Heart left ventricle (tissue), 13 donors: ENCODE measurements around the gene TUBA4A.

ENCODE experiments used
- POLR2A ChIP-seq, 2 donors: fragments of 450-650 bp; IDR thresholded peaks; one replicate each; pipeline ENCODE4 v1.6.1; 2017; ENCODE audit warnings: antibody characterized with exemption in 2 of 2, mild to moderate bottlenecking in 2 of 2, moderate library complexity in 2 of 2
- TF ChIP-seq, protein P1 (sequence below), 12 donors: fragments of 200-600 bp; sonication (generic) in 4 of 12; IDR thresholded peaks; one replicate each; pipeline versions ENCODE4 v1.5.0 to v1.8.0; 2018 to 2022; ENCODE audit warnings: antibody characterized with exemption in 12 of 12, mild to moderate bottlenecking in 5 of 12
- donor health status: ischemic (EF 13 %, LVEDD 7.1; RV severe dilation, severe dysfunction).
- donor health status: DM: no; HTN: yes; CAD: no.
- donor health status: DM: no; HTN: no; CAD: no.
- donor health status: ischemic (EF 25% LVEDD 6.9; RV normal size, moderate dysfunction).
- donor health status: ischemic (EF 25% LVEDD 5.7; RV mildly dilated, moderate dysfunction).
- donor health status: ischemic (EF 35%, LVEDD 5.7; RV mildly dilated, moderate dysfunction).
- donor health status: nonischemic (EF 11% LVEDD 7.7; RV severe dilation, severe dysfunction).
- donor health status: DM: yes; HTN: yes; CAD: no.
- donor health status: PGD.
- donor health status: ischemic (EF 29% LVEDD 5.4; RV normal size, mild dysfunction).
- donor health status: nonischemic (EF 23%, LVEDD 6.1; RV moderate dilation, normal function).

DNA sequence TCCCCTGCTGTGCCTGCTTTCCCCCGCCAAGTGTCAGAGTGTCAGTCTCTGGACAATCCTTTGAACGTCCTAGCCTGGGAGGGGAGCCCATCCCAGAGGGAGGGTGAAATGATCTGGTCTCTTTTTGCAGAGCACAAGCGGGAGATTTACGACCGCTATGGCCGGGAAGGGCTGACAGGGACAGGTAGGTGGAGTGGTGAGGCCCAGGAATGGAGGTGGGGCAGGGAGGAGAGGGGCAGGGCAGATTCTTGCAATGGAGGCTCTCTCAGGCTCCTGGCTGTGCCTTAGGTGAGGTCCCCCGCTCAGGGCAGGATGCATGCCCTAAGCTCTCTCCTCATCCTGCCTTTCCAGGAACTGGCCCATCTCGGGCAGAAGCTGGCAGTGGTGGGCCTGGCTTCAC lies 27.9 kb upstream of the TUBA4A start:
- no peak for TF ChIP-seq POLR2A (IDR thresholded peaks at IDR 0.05)
- TF ChIP-seq, protein P1, sequence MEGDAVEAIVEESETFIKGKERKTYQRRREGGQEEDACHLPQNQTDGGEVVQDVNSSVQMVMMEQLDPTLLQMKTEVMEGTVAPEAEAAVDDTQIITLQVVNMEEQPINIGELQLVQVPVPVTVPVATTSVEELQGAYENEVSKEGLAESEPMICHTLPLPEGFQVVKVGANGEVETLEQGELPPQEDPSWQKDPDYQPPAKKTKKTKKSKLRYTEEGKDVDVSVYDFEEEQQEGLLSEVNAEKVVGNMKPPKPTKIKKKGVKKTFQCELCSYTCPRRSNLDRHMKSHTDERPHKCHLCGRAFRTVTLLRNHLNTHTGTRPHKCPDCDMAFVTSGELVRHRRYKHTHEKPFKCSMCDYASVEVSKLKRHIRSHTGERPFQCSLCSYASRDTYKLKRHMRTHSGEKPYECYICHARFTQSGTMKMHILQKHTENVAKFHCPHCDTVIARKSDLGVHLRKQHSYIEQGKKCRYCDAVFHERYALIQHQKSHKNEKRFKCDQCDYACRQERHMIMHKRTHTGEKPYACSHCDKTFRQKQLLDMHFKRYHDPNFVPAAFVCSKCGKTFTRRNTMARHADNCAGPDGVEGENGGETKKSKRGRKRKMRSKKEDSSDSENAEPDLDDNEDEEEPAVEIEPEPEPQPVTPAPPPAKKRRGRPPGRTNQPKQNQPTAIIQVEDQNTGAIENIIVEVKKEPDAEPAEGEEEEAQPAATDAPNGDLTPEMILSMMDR (IDR thresholded peaks at IDR 0.05) = no peak
